GM04503 (cell line): ENCODE data around the gene FMR1.

Source experiments
- DNase-seq: peaks from one replicate; pipeline ENCODE4 v3.0.0-alpha.2; 2012; ENCODE audit warnings: low read depth

Gene FMR1

DNA sequence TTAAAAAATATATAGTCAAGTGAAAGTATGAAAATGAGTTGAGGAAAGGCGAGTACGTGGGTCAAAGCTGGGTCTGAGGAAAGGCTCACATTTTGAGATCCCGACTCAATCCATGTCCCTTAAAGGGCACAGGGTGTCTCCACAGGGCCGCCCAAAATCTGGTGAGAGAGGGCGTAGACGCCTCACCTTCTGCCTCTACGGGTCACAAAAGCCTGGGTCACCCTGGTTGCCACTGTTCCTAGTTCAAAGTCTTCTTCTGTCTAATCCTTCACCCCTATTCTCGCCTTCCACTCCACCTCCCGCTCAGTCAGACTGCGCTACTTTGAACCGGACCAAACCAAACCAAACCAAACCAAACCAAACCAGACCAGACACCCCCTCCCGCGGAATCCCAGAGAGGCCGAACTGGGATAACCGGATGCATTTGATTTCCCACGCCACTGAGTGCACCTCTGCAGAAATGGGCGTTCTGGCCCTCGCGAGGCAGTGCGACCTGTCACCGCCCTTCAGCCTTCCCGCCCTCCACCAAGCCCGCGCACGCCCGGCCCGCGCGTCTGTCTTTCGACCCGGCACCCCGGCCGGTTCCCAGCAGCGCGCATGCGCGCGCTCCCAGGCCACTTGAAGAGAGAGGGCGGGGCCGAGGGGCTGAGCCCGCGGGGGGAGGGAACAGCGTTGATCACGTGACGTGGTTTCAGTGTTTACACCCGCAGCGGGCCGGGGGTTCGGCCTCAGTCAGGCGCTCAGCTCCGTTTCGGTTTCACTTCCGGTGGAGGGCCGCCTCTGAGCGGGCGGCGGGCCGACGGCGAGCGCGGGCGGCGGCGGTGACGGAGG lies at the start of gene FMR1:
FMR1 (plus strand) TSS at position 728 of the 831 bp plus-strand sequence. CDS start 261 bp downstream, outside the sequence.
- DNase-seq: peak; percentile 31

- no peak for DNase-seq
Measured at GRCh38 chrX:147875866-147876596, 35.7 kb upstream of the FMR1 start.

DNA sequence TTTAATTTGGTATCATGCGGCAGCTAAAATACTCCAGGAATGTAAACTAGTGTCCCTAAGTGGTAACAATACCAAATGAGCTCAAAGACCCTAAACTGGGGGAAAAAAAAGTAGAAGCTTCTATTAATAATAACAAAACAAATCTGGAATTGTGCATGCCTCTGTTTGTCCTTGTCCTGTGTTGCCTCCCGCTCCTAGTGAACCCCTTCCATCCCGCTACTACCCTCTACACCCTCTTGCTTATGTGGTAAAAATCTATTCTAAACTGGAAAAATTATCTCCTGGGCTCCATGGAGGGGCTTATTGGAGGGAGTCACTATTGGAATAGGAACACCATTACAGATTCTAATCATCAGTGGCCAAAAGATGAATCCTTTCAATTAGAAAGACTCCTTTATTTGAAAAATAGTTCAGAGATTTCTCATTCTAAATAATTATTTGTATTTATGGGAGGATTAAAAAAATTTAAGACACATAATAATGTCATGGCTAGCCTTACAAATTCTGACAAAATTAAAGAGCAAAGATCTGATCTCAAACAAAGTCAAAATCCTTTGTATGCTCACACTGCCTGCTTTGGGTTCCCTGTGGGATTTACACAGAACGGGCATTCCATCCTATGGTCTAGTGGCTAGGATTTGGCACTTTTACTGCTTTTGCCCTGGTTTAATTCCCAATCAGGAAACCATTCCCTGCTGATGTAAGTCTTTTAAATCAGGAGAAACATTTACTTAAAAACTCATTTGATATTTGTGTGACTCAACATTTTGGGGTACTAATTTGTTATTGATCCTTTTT lies 34.7 kb upstream of the FMR1 start:
- DNase-seq: no peak

- no peak for DNase-seq
Measured at GRCh38 chrX:147877726-147878125, 34.0 kb upstream of the FMR1 start.

DNA sequence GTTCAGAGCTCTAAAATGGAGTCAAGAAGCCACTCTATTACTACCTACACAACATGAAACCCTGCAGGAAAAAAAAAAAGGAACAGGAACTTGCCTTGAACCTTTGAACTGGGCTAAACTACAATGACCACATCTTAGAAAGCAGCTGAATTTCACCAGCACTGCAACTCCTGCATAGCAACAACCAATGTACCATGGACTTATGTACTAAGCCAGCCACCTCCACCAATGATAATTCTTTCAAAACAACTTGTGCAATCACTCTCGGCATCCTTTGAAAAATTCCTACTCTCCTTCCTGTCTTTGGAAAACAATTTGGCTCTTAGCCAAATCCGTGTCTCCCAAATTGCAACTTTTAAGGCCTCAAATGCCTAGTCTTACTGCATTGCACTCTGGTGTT lies 26.8 kb upstream of the FMR1 start:
- no peak for DNase-seq

- no peak for DNase-seq
Measured at GRCh38 chrX:147890756-147891155, 21.0 kb upstream of the FMR1 start.

GRCh38 chrX:147891896-147892295 lies 19.8 kb upstream of the FMR1 start:
- peak; percentile 45 for DNase-seq

- DNase-seq: no peak
Measured at GRCh38 chrX:147893741-147894140, 18.0 kb upstream of the FMR1 start.

GRCh38 chrX:147894366-147894963 lies 17.3 kb upstream of the FMR1 start:
- no peak for DNase-seq

DNA sequence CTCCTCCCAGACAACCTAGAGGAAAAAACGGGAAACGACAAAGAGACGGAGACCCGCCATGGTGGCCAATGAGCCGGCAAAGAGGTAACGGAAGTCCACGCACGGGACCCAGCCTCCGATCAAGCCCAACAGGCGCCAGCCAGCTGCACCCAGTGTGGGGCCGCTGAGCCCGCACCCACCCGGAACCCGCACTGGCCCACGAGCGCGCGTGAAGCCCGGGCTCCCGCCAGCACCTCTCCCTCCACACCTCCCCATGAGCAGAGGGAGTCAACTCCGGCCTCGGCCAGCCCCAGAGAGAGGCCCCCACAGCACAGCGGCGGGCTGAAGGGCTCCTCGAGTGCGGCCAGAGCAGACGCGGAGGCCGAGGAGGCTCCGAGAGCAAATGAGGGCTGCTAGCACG lies 14.6 kb upstream of the FMR1 start:
- no peak for DNase-seq

DNA sequence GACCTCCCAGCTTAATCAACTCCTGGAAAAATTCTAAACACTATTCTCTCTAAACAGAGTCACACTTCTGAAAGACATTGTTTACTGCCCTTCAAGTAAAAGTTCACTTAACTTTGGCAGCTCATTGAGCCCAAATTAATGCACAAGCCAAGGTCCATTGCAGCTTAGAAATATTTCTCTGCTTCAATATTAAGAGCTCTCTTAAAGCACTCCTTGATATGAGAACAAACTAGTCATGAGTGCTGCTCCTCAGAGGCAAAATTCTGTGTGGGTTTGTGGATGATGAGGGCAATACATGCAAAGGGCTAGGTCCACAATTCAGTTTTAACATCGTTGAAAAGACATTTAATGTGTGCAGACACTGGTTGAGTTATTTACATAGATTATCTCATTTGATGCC lies 12.8 kb upstream of the FMR1 start:
- no peak for DNase-seq

DNA sequence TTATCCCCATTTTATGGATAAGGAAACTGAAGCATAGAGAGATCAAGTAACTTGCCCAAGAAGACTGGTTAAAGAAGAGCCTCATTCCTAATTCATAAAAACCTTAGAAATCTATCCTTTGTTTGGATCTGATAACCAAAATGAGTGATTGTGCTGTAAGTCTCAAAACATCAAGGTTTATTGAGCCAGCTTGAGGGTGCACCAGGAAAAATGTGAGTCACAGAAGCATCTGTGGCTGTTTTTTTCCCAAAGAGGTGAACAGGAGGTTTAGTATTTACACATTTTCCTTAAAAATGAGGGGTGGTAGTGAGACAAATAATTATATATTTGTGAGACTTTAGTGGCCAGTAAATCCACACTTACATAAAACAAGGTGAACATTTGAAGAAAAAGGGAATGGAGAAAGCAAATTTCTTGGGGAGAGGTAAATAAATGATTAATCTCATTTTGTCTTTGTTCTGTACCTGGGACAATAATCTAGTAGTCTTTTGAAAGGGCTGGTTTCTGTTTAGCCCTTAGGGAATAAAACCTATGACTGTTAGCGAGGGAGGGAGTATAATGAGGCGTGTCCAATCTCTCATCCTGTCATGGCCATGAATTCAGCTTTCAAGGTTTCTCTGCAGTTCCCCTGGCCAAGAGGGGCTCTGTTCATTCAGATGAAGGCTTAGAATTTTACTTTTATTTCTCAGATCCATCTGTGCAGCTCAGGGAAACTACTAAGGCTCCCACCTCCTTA lies 12.2 kb upstream of the FMR1 start:
- DNase-seq: no peak

DNA sequence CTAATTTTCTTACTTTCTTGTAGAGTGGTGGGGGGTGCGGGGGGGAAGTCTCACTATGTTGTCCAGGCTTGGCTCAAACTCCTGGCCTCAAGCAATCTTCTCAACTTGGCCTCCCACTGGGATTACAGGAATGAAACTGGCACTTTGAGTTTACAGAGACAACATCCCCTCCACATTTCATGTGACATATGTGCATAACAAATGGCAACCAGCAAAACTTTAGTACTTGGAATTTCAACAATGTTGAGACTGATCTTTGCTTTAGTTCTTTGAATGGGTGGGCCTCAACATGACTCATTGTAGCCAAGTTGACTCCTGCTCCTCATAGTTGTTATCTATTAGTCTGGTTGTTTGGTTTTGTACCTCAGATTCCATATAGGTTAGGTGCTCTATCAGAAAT lies 11.4 kb upstream of the FMR1 start:
- no peak for DNase-seq

DNA sequence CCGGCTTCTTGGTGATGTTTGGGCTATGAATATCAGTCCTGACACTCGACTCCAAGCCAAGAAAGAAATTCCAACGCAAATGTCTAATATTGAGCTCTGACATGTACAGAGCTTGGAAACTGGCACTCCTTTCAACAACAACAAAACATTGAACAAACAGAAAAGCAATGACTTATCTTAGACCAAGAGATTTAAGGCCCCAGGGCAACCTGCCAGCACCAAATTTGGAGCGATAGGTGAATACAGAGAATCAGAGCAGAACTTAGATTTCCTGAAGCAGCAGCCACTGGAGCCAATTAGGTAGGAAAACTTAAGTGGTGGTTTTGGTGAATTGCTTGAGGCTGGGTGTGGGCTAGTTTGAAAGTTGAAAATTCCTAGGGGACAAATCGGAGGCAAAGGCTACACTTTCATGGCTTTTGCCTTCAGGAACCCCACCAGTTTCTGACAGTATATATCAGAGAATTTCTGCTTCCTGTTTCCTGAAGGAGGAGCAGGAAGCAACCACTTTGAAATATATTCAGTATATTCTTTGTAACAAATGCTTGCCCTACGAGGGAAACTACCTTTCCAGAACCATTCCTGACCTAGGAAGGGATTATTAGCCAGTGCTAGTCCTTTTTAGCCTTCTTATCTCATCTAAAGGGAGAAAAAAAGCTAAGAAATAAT lies 10.1 kb upstream of the FMR1 start:
- no peak for DNase-seq

- no peak for DNase-seq
Measured at GRCh38 chrX:147902270-147902669, 9.4 kb upstream of the FMR1 start.

DNA sequence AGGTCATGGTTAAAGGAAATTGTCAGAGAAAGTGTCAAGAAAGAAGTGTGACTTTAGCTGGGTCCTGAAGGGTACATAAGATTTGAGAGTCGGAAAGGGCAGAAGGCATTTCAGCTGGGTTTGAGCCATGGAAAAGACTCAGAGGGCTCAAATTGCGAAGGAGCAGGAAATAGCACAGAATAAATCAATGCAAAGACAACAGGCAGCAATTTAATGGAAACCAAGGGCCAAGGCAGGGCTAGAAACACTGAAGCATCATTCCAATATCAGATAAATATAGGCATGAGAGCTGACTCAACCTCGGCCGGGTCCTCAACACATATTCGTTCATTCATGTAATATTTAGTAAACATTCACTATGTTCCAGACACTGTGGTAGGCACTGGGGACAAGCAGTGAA lies 3.6 kb upstream of the FMR1 start:
- no peak for DNase-seq

DNA sequence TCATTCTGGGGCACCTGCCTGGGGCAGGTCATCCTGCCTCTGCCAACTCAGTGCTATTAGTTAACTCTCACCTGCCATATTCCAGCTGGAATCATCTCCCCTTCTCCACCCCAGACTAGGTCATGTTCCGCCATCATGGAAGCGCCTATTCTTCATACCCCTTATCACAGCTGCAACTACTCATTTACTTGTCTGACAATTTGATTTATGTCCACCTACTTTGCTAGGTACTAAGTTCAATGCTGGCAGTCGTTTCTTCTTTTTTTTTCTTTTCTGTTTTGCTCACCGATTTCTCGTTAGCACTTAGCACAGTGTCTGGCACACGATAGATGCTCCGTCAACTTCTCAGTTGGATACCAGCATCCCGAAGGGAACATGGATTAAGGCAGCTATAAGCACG lies 1.1 kb upstream of the FMR1 start:
- DNase-seq: no peak

- no peak for DNase-seq
Measured at GRCh38 chrX:147912093-147912801, 528 bp downstream of the FMR1 start.

GRCh38 chrX:147913570-147913969 lies 1.9 kb downstream of the FMR1 start:
- DNase-seq: no peak

- DNase-seq: no peak
Measured at GRCh38 chrX:147914591-147914990, 2.9 kb downstream of the FMR1 start.
